ENCODE results near the gene CDH13. TPM values are rescaled to one million over a fixed set of nuclear protein-coding genes. Genes with fewer than 3 reads are reported as not detected.

The CDH13 gene
- total and polyA plus RNA-seq, 2 experiments from 2014 or later, result 1.6 to 4.4 TPM

GRCh38 chr16:82947698-82948097 lies 320.9 kb downstream of the CDH13 start:
- Mint-ChIP-seq H3K4me3 (no peak overlapping the region), H3K27me3 (ENCODE audit: insufficient read depth, low read depth, poor library complexity) (no peaks in the 10 kb centered on the region), H3K36me3 (ENCODE audit: low read depth) (no peaks in the 10 kb centered on the region), H3K27ac (no peak overlapping the region), H3K9me3 (no peaks in the 10 kb centered on the region), H3K4me1 (peaks cover 2% of the 10 kb centered on the region; the same call in 1 of the 3 replicates)
- H3K79me2 ChIP-seq (replicated peaks; ENCODE audit: insufficient read depth), result no peaks in the 10 kb centered on the region
- TF ChIP-seq ZNF114 (CRISPR knock-in tag; IDR thresholded peaks at IDR 0.05) (no peak), POLR2AphosphoS5 (IDR thresholded peaks at IDR 0.05; ENCODE audit: low read depth) (no peak), JUNB (IDR thresholded peaks at IDR 0.05; ENCODE audit: unreplicated experiment) (no peak), STAT1 (IDR thresholded peaks at IDR 0.05; ENCODE audit: unreplicated experiment) (no peak), ETS1 (IDR thresholded peaks at IDR 0.05) (no peak), NANOG (IDR thresholded peaks at IDR 0.05; ENCODE audit: borderline replicate concordance) (no peak), EZH2phosphoT487 (IDR thresholded peaks at IDR 0.05; ENCODE audit: unreplicated experiment) (no peak), REST (IDR thresholded peaks at IDR 0.05; ENCODE audit: unreplicated experiment) (no peak), EZH2 (IDR thresholded peaks at IDR 0.05; ENCODE audit: low read depth, unreplicated experiment) (no peak), ZNF331 (CRISPR knock-in tag; IDR thresholded peaks at IDR 0.05; ENCODE audit: low read depth) (no peak), CREB1 (CRISPR knock-in tag; IDR thresholded peaks at IDR 0.05; ENCODE audit: low read depth) (no peak), ZNF462 (CRISPR knock-in tag; IDR thresholded peaks at IDR 0.05) (no peak), CTCF (conservative IDR thresholded peaks at IDR 0.05; ENCODE audit: low read depth in 2 of 2) (no peak)
- H3K27me3 ChIP-seq (ENCODE audit: insufficient read depth), result no peaks in the 10 kb centered on the region
- no peak overlapping the region for H3K4me3 ChIP-seq
- H3K4me1 ChIP-seq (ENCODE audit: insufficient read depth), result 0 out of 2 replicates have a peak, but pooled peaks cover 6% of the 10 kb centered on the region
- H3K27ac ChIP-seq (ENCODE audit: low read depth), result no peak overlapping the region
- no peaks in the 10 kb centered on the region for H4K20me1 ChIP-seq (replicated peaks; ENCODE audit: insufficient read depth)
- H3K36me3 ChIP-seq (ENCODE audit: insufficient read depth), result no peaks in the 10 kb centered on the region
- no peak overlapping the region for H2AFZ ChIP-seq
- ATAC-seq (no peak), DNase-seq (ENCODE audit: low spot score) (no peak)
- H3K9me2 ChIP-seq (ENCODE audit: insufficient read depth), result peaks cover 28% of the 10 kb centered on the region
- no peak overlapping the region for H3K4me2 ChIP-seq
- no peaks in the 10 kb centered on the region for H3F3A ChIP-seq (replicated peaks; ENCODE audit: low read depth)

All from GM23338 (cell line).